NOMO-1 (cell line): ENCODE data around the gene CROCC.

Experiments used
- DNase-seq, 2 experiments: peaks; one replicate each; lab custom pipeline; 2025; ENCODE audit not compliant: unreplicated experiment in 2 of 2; lab: John Stamatoyannopoulos, UW

CROCC gene

DNA sequence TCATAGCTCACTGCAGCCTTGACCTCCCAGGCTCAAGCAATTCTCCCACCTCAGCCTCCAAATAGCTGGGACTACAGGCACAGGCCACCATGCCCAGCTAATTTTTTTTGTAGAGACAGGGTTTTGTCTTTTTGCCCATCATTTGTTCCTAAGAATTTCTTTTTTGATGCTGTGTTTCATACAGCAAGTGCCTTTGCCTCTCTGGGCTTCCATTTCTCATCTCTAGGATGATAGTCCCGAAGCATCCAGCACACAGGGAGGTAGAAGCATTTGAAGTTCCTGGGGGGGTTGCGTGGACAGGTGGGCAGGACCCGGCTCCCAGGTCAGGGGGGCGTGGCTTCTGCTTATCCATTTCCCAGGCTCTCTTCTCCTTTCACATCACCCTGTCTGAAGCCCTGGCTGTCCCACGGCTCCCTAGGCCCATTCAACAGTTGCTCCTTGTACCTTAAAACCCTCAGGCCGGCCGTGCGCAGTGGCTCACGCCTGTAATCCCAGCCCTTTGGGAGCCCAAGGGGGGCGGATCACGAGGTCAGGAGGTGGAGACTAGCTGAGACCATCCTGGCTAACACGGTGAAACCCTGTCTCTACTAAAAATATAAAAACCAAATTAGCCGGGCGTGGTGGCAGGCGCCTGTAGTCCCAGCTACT, 86.6 kb downstream of the CROCC start:
- DNase-seq: no peak

DNA sequence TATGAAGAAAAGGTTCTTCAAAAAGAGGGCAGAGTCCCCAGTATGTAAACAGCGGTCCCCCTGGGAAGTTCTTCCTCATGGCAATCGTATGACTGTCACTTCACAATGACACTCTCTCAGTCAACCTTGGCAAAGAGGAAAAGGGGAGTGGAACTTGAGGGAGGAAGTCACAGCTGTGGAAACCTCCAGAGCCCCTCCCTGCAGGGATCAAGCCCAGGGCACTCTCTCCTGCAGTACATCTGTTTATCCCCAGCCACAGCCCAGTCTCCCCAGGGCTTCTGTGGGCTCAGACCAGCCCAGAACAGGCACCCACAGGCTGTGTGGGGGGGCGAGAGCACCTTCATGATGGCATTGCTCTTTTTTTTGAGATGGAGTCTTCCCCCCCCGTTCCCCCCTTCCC, 88.0 kb downstream of the CROCC start:
- DNase-seq: peak; percentile 9 to 11

DNA sequence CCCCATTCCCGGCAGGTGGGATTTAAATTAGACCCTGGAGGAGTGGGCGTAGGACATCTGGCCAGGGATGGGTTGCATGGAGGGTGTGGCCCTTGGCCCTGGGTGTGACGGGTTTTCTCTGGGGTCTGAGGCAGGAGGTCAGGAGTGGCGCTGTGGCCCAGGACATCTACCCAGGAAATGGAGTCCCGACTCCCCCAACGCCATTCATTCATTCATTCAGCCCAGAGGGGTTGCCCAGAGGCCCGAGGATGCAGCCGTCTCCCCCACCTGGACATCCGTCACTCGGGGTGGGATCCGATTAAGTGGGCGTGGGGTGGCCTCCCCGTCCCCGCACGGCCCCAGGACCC, 89.3 kb downstream of the CROCC start:
- no peak for DNase-seq

DNA sequence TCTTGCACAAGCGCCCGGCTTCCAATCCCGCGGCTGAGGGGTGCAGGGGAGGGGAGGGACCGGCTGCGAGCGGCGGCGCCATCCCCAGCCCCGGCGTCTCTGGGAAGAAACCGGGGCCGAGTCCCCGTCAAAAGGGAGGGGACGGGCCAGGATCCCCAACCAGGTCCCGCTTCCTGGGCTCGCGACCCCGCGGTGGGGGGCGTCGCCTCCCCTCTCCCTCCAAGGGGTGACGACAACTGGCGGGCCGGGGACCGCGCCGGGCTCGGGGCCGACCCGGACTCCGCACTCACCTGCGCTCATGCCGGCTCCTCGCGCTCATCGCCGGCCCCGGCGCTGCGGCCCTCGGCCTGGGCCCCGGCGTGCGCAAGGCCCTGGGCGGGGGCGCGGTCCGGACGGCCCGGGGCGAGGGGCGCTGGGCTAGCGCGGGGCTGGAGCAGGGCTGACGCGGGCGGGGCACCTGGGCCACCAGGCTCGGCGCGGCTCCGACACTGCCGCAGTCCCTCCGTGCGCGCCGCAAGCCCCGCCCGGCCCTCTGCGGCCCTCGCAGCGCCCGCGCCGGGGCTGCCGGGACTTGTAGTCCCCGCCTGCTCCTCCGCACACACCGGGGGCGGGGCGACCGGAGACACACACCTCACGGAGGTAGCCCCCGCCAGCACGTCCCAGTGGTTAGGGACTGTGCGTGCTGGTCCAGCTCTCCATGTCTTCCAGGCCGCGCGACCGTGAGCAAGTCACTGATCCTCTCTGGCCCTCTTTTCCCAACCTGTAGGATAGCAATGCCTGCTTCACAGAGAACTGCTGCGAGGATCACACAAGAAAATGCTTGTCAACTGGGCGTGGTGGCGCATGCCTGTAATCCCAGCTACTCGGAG, 89.9 kb downstream of the CROCC start, which contains the start of gene ATP13A2:
TSS of gene ATP13A2 (minus strand) at position 490 of the 869 bp plus-strand sequence. CDS start at position 300, 190 bp downstream.
- DNase-seq: peak; percentile 51 to 67

DNA sequence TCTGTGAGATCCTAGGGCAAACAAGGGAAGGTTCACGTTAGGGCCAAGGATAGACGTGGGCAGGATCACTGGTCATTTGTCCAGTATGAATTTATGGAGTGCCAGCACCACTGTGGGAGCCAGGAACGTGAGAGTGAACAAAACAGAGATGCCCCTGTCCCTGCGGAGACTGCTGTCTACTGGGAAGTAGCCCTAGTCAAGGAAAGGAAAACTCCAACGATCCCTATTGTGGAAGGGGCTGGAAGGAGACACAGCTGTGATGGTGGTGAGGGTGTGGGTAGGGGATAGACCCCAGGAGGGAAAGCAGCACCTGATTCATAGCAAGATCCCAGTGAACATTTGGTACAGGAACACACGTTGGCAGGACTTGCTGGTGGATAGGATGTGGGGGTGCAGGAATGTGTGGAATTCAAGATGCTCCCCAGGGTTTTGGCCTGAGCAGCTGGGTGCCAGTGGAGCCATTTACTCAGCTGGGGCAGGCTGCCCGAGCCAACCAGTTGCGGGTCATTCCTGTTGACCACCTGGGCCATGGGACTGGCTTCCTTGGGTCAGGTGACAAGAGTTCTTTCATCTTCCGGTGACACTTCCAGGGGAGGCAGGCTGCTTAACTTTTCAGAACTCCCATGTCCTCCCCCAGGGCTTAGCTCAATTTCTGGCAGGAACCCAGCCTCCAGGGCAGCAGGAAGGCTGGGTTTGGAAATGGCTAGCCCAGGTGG, 91.2 kb downstream of the CROCC start:
- no peak for DNase-seq

DNA sequence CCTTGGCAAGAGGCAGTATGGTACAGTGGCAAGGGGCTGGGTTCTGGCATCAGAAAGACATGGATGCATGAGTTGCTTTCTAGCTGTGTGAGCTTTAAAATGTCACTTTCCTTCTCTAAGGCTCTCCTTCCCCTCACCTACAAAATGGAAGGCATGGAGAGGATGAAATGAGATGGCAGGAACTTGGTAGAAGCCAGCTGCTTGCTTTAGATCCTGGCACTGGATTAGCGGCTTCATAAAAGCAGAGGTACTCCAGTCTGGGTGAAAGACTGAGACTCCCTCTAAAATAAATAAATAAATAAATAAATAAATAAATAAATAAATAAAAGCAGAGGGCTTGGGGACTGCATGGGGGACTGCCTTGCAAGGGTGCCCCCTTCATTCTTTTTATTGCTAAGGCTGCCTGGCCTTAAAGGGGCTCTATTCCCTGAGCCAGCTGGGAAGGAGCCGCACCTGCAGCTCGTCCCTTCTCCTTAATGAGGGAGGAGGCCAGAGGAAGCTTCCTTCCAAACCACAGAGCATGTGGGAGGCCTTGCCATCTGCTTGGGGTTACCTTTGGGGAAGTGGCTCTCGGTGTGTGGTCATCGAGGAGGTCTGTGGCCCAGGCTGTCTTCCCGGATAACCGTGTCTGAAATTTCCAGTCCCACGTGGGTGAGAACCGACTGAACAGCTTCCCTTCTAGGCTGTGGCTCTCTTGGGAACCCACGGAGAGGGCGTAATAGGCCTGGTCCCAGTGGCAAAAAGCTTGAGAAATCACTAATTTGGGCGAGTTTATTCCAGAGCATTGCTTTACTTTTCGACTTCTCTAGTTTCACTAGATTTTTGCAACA, 92.0 kb downstream of the CROCC start:
- peak; percentile 70 to 74 for DNase-seq

DNA sequence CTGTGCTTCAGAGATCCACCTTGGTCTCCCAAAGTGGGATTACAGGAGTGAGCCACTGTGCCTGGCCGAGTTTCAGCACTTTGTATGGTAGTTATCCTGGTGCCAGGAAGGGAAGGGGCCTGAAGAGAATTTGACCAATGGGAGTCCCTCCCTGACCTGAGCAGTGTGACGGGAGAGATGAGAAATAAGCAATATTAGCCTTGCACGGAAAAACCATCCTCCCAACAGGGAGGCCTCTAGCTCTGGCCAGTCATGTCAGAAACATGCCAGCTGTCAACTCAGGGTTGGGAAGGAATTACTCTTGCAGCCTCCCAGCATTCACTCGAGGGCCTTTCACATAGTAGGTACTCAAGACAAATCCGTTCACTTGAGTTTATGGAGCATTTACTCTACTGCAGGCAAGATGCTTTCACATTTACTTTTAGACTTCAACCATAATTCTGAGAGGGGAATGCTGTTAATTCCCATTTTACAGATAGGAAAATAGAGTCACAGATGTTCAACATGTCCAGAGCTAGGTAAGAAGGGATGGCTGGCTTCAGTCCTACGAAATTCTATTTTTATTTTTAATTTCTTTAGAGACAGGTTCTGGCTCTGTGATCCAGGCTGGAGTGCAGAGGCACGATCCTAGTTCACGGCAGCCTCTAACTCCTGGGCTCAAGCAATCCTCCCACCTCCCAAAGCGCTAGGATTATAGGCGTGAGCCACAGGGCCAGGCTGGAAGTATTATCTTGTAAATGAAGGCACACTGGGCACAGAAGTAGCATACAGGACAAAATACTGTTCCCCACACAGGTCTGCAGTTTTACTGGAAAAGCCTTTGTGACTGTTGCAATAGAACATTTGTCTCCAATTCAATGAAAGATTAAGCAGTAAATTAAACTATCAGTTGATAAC, 93.2 kb downstream of the CROCC start:
- no peak for DNase-seq

DNA sequence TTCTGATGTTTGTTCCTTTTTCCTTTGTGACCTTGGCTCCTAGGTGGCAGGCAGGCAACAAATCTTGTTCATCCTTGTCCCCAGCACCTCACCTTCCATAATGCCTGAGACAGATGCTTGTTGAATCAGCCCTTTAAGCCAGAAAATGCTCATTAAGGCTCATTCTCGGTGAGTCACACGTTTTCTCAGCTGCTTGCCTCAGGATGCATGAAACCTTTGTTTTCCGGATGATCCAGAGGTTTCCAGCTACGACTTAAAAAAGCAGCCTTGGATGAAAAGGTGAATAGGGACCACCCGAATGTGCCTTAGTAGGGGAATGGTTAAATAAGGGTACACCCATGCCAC, 94.6 kb downstream of the CROCC start:
- no peak for DNase-seq

DNA sequence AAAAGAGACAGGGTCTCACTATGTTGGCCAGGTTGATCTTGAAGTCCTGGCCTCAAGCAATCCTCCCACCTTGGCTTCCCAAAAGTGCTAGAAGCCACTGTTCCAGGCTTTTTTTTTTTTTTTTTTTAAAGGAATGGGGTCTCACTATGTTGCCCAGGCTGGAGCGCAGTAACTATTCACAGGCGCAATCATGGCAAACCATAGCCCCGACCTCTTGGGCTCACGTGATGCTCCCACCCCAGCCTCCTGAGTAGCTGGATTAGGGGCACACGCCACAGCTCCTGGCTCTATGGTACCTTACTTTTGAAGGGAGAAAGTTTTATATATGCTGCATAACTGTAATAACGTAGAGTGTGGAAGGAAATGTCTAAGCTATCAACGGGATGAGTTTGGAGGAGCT, 95.7 kb downstream of the CROCC start:
- DNase-seq: no peak

DNA sequence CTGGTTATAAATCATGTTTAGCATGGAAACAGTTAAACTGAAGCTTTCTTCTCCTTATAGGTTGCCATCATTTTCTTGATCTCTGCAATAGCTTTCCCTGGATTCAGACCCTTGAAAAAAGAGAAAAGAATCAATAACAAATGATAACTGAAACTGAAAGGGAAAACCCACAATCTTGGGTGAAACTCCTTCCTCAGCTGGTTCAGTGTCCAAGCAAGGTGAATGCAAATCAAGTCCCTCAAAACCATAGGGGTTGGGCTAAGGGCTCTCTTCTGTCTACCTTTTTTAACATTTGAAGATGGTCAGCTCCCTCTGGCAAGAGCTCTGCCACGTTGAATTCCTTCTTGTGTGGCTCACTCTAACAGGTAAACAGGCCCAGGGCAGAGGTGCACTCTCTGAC, 97.1 kb downstream of the CROCC start:
- no peak for DNase-seq

DNA sequence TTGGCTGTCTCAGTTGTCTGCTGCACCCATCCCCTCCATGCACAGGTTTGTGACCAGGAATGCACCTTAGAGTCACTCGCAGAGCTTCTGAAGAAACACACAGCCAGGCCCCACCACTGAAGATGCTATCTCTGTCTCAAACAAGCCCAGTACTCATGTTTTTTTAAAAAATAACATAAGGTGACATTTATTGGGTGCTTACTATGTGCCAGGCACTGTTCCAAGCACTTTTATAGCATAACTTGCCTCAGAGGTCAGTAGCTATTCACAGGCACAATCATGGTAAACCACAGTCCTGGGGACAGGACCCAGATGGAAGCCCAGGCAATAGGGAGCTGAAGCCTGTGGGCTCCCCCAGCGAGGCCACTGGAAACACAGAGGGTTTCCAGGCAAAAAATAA, 98.8 kb downstream of the CROCC start:
- no peak for DNase-seq

DNA sequence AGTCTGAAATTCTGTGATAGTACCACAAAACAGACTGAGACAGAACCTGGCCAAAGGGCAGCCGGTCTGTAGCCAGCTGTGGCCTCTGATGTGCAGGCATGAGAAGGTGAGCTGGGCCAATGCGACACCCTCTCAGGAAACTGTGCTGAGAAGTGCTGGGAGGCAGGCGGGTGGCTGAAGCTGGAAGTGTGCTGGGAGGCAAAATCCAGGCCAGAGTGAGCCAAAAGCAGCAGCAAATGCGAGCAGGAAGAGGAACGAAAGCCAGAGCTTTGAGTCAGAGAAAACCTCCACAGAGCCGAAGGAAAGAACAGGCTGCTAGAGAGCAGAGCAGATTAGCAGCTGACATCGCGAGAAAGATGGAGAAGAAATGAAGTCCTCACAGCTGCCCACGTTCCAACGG, 100.2 kb downstream of the CROCC start:
- DNase-seq: no peak
